Measurements from ENCODE around the gene NAA11. TPM values are rescaled to one million over a fixed set of nuclear protein-coding genes. Genes with fewer than 3 reads are reported as not detected.

The NAA11 gene
- total and polyA plus RNA-seq, 3 donors from 2014 or later = 17.2 to 23.0 (median 17.9) TPM

- 41 to 50% methylated on average over 1 of the region's 1 CpG for WGBS, 2 donors
- intact Hi-C loops (cut with DNase I; ENCODE audit: low total_unique reads) = no loop called here
- Histone ChIP-seq H3K27me3 (no peaks in the 10 kb centered on the region), H3K9me3 (no peaks in the 10 kb centered on the region), H3K4me1 (no peaks in the 10 kb centered on the region), H3K4me3 (no peak overlapping the region), H3K27ac (no peak overlapping the region), H3K36me3 (ENCODE audit: low read depth, missing control alignments) (no peaks in the 10 kb centered on the region)
- TF ChIP-seq, protein P1, sequence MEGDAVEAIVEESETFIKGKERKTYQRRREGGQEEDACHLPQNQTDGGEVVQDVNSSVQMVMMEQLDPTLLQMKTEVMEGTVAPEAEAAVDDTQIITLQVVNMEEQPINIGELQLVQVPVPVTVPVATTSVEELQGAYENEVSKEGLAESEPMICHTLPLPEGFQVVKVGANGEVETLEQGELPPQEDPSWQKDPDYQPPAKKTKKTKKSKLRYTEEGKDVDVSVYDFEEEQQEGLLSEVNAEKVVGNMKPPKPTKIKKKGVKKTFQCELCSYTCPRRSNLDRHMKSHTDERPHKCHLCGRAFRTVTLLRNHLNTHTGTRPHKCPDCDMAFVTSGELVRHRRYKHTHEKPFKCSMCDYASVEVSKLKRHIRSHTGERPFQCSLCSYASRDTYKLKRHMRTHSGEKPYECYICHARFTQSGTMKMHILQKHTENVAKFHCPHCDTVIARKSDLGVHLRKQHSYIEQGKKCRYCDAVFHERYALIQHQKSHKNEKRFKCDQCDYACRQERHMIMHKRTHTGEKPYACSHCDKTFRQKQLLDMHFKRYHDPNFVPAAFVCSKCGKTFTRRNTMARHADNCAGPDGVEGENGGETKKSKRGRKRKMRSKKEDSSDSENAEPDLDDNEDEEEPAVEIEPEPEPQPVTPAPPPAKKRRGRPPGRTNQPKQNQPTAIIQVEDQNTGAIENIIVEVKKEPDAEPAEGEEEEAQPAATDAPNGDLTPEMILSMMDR (IDR thresholded peaks at IDR 0.05) = no peak
- no peak for TF ChIP-seq POLR2A (IDR thresholded peaks at IDR 0.05)
- DNase-seq = no peak
Observed at GRCh38 chr4:79273915-79274314, 51.9 kb downstream of the NAA11 start.

DNA sequence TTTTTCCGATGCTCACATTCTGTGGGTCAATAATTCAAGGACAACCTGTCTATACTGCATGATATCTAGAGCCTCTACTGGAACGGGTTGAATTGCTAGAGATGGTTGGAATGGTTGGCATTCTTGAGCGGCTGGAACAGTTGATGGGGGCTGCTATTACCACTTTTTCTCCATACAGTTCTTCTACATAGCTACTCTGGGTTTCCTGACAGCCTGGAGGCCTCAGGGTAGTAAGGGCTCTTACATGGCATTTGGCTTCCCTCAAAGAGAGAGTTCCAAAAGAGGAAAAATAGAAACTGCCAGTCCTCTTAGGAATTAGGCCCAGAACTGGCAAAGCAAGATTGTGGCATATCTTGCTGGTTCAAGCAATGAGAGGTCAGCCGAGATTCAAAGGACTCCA, 53.1 kb downstream of the NAA11 start:
- WGBS, 2 donors = 61 to 70% methylated on average over 4 of the region's 4 CpGs
- DNase-seq = no peak
- Histone ChIP-seq H3K9me3 (no peaks in the 10 kb centered on the region), H3K27ac (no peak overlapping the region), H3K36me3 (ENCODE audit: low read depth, missing control alignments) (no peaks in the 10 kb centered on the region), H3K4me1 (no peaks in the 10 kb centered on the region), H3K4me3 (no peak overlapping the region), H3K27me3 (no peaks in the 10 kb centered on the region)
- TF ChIP-seq, protein P1 (IDR thresholded peaks at IDR 0.05) = no peak
- TF ChIP-seq POLR2A (IDR thresholded peaks at IDR 0.05) = no peak
- intact Hi-C loops (cut with DNase I; ENCODE audit: low total_unique reads) = no loop called here

DNA sequence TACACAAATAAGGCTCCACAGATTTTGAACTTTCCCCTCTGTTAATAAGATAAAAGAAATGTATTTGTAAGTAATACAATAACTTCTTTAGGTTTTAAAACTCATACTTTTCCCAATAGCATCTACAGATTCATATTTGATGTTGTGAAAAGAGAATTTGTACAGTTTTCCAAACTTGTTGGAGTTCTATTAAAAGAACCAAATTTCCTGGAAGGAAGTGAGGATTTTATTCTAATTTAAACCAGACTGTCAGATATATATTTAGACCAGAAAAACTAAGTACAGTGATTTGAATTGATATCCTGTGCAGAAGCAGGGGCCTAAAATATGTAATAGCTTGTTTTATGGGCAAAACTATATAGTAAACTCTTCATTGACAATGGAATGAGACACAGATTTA, 53.7 kb downstream of the NAA11 start:
- no peaks in the 10 kb centered on the region for H3K9me3 ChIP-seq
- no peak overlapping the region for H3K4me3 ChIP-seq
- intact Hi-C loops (cut with DNase I; ENCODE audit: low total_unique reads) = no loop called here
- no peaks in the 10 kb centered on the region for H3K27me3 ChIP-seq
- no peaks in the 10 kb centered on the region for H3K36me3 ChIP-seq (ENCODE audit: low read depth, missing control alignments)
- no peaks in the 10 kb centered on the region for H3K4me1 ChIP-seq
- H3K27ac ChIP-seq = no peak overlapping the region
- DNase-seq = no peak
- TF ChIP-seq POLR2A (IDR thresholded peaks at IDR 0.05) = no peak
- TF ChIP-seq, protein P1 (IDR thresholded peaks at IDR 0.05) = no peak

GRCh38 chr4:79267671-79268070, 58.2 kb downstream of the NAA11 start:
- 80 to 83% methylated on average over 1 of the region's 1 CpG for WGBS, 2 donors
- Histone ChIP-seq H3K4me1 (no peaks in the 10 kb centered on the region), H3K27me3 (no peaks in the 10 kb centered on the region), H3K9me3 (no peaks in the 10 kb centered on the region), H3K27ac (no peak overlapping the region), H3K4me3 (no peak overlapping the region), H3K36me3 (ENCODE audit: low read depth, missing control alignments) (no peaks in the 10 kb centered on the region)
- intact Hi-C loops (cut with DNase I; ENCODE audit: low total_unique reads) = no loop called here
- TF ChIP-seq POLR2A (IDR thresholded peaks at IDR 0.05) = no peak
- TF ChIP-seq, protein P1 (IDR thresholded peaks at IDR 0.05) = no peak
- no peak for DNase-seq

Other genes starting within 250 kb of the NAA11 start
- 10 to 100 TPM; 29.0 to 43.7 TPM for gene GK2, start 82.2 kb upstream of the NAA11 start, total RNA-seq
- 201 TPM for gene GK2, start 82.2 kb upstream of the NAA11 start, polyA plus RNA-seq (ENCODE audit: insufficient read depth, low read depth, low replicate concordance)